ENCODE results near the gene UTP25. TPM values are rescaled to one million over a fixed set of nuclear protein-coding genes. Genes with fewer than 3 reads are reported as not detected.

Gene UTP25
- total RNA-seq, 1 experiment from 2014 or later, result 9.5 TPM

GRCh38 chr1:209825591-209826434, 2.0 kb upstream of the UTP25 start:
- DNase-seq, result peak; percentile 23 to 40
- Histone ChIP-seq H3K9me3 (no peaks in the 10 kb centered on the region), H3K4me3 (ENCODE audit: low read depth, low read length) (no peak overlapping the region), H3K27me3 (replicated peaks; ENCODE audit: control insufficient read depth, insufficient read depth, low read length) (no peaks in the 10 kb centered on the region), H3K4me1 (peaks cover 17% of the 10 kb centered on the region), H3K36me3 (ENCODE audit: control insufficient read depth, insufficient read depth, low read length) (no peaks in the 10 kb centered on the region)
- Mint-ChIP-seq H3K27me3 (ENCODE audit: insufficient read depth, unreplicated experiment) (peaks cover 2% of the 10 kb centered on the region), H3K4me3 (ENCODE audit: unreplicated experiment) (peak overlapping the region; percentile 83), H3K27ac (ENCODE audit: unreplicated experiment) (peak overlapping the region; percentile 94), H3K4me1 (ENCODE audit: low read depth, unreplicated experiment) (peaks cover 31% of the 10 kb centered on the region), H3K9me3 (ENCODE audit: unreplicated experiment) (no peaks in the 10 kb centered on the region), H3K36me3 (ENCODE audit: insufficient read depth, unreplicated experiment) (peaks cover 4% of the 10 kb centered on the region)
- POLR2A ChIA-PET, result interaction anchor here (1.0 to 1.4 kb wide), 2 partner anchors 20 to 41 kb away, joined by 3 to 5 read pairs; partner anchors contain the start of genes C1orf74 and IRF6
- no peak for TF ChIP-seq CTCF (IDR thresholded peaks at IDR 0.05; ENCODE audit: insufficient read depth in 1 of 2, low read depth in 1 of 2, low read length in 1 of 2, severe bottlenecking in 1 of 2, unreplicated experiment in 1 of 2)
- intact Hi-C loops (cut with micrococcal nuclease; ENCODE audit: unreplicated experiment), result loop anchor here (5.0 kb wide), 1 partner anchor 271 kb away; no protein-coding TSS in a partner anchor
- no TSS peak for BruUV-seq (replicated peaks)
- CTCF ChIA-PET, result interaction anchor here (0.7 to 1.3 kb wide), 2 partner anchors 20 to 46 kb away, joined by 3 to 4 read pairs; partner anchors contain the start of gene IRF6

- no peaks in the 10 kb centered on the region for H3K27me3 ChIP-seq (replicated peaks; ENCODE audit: control insufficient read depth, insufficient read depth, low read length)
- Mint-ChIP-seq H3K27ac (ENCODE audit: unreplicated experiment) (no peak overlapping the region), H3K4me3 (ENCODE audit: unreplicated experiment) (peak overlapping the region; percentile 83), H3K4me1 (ENCODE audit: low read depth, unreplicated experiment) (peaks cover 24% of the 10 kb centered on the region), H3K9me3 (ENCODE audit: unreplicated experiment) (no peaks in the 10 kb centered on the region), H3K27me3 (ENCODE audit: insufficient read depth, unreplicated experiment) (no peaks in the 10 kb centered on the region), H3K36me3 (ENCODE audit: insufficient read depth, unreplicated experiment) (peaks cover 41% of the 10 kb centered on the region)
- intact Hi-C loops (cut with micrococcal nuclease; ENCODE audit: unreplicated experiment), result loop anchor here (5.0 kb wide), 1 partner anchor 268 kb away; no protein-coding TSS in a partner anchor
- no peak for DNase-seq
- H3K9me3 ChIP-seq, result no peaks in the 10 kb centered on the region
- POLR2A ChIA-PET, result no interaction called here
- CTCF ChIA-PET, result no interaction called here
- BruUV-seq (replicated peaks), result no TSS peak
- no peak overlapping the region for H3K4me3 ChIP-seq (ENCODE audit: low read depth, low read length)
- TF ChIP-seq CTCF (IDR thresholded peaks at IDR 0.05; ENCODE audit: insufficient read depth in 1 of 2, low read depth in 1 of 2, low read length in 1 of 2, severe bottlenecking in 1 of 2, unreplicated experiment in 1 of 2), result no peak
- no peaks in the 10 kb centered on the region for H3K36me3 ChIP-seq (ENCODE audit: control insufficient read depth, insufficient read depth, low read length)
- H3K4me1 ChIP-seq, result peaks cover 17% of the 10 kb centered on the region
Measured at GRCh38 chr1:209829716-209830115, 1.9 kb downstream of the UTP25 start.

- CTCF ChIA-PET, result no interaction called here
Measured at GRCh38 chr1:209830722-209831121, 3.0 kb downstream of the UTP25 start.

More at GRCh38 chr1:209830722-209831121, 3.0 kb downstream of the UTP25 start:
- BruUV-seq (replicated peaks), result no TSS peak
- no peaks in the 10 kb centered on the region; the same call in 1 of the 2 replicates for H3K36me3 ChIP-seq (ENCODE audit: control insufficient read depth, insufficient read depth, low read length)
- intact Hi-C loops (cut with micrococcal nuclease; ENCODE audit: unreplicated experiment), result no loop called here
- Mint-ChIP-seq H3K36me3 (ENCODE audit: insufficient read depth, unreplicated experiment) (peaks cover 47% of the 10 kb centered on the region), H3K27ac (ENCODE audit: unreplicated experiment) (no peak overlapping the region), H3K4me1 (ENCODE audit: low read depth, unreplicated experiment) (peaks cover 17% of the 10 kb centered on the region), H3K4me3 (ENCODE audit: unreplicated experiment) (no peak overlapping the region), H3K27me3 (ENCODE audit: insufficient read depth, unreplicated experiment) (no peaks in the 10 kb centered on the region), H3K9me3 (ENCODE audit: unreplicated experiment) (no peaks in the 10 kb centered on the region)
- POLR2A ChIA-PET, result no interaction called here
- H3K9me3 ChIP-seq, result no peaks in the 10 kb centered on the region
- DNase-seq, result no peak
- H3K27me3 ChIP-seq (replicated peaks; ENCODE audit: control insufficient read depth, insufficient read depth, low read length), result no peaks in the 10 kb centered on the region
- no peak for TF ChIP-seq CTCF (IDR thresholded peaks at IDR 0.05; ENCODE audit: insufficient read depth in 1 of 2, low read depth in 1 of 2, low read length in 1 of 2, severe bottlenecking in 1 of 2, unreplicated experiment in 1 of 2)
- no peak overlapping the region for H3K4me3 ChIP-seq (ENCODE audit: low read depth, low read length)
- H3K4me1 ChIP-seq, result peaks cover 13% of the 10 kb centered on the region
